Measurements from ENCODE around the gene KRT86.

DNA sequence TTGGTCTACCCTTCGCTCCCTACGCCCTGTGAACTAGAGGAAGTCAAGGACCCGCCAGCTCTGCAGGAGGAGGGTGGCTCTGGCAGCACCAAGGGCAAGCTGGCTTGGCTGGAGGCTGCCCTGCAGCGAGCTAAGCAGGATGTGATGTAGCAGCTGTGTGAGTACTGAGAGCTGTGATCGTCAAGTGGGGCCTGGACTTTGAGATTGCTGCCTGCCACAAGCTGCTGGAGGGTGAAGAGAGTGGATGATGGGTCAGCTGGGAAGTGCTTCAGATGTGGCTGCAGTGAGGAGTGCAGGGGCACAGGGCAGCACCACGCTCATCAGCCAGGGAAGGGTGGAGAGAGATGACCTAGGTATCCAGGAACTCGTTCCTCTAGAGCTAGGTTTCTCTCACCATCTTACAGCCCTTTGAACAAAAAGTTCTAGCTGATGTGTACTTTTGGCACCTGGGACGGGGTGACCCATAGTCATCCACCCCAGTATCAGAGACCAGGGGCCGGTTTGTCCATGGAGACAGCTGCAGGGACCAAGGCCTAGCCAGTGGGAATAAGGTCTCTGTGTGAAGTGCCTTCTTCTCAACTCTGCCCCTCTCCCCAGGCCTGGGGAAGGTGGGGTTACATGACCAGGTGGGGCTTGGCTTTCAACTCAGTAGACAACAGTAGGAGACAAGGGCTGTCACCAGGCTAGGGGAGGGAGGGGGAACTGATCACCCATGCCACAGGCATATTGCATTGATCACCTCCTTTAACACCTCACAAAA lies 3.2 kb downstream of the KRT86 start:
- TF ChIP-seq, protein P1, sequence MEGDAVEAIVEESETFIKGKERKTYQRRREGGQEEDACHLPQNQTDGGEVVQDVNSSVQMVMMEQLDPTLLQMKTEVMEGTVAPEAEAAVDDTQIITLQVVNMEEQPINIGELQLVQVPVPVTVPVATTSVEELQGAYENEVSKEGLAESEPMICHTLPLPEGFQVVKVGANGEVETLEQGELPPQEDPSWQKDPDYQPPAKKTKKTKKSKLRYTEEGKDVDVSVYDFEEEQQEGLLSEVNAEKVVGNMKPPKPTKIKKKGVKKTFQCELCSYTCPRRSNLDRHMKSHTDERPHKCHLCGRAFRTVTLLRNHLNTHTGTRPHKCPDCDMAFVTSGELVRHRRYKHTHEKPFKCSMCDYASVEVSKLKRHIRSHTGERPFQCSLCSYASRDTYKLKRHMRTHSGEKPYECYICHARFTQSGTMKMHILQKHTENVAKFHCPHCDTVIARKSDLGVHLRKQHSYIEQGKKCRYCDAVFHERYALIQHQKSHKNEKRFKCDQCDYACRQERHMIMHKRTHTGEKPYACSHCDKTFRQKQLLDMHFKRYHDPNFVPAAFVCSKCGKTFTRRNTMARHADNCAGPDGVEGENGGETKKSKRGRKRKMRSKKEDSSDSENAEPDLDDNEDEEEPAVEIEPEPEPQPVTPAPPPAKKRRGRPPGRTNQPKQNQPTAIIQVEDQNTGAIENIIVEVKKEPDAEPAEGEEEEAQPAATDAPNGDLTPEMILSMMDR (IDR thresholded peaks at IDR 0.05): no peak
- no peak for TF ChIP-seq EZH2 (IDR thresholded peaks at IDR 0.05)
